ENCODE results near the gene ZNF132.
"Not testable (repeated sequence)": the region's sequence is repeated elsewhere in the genome, so short reads cannot be mapped to it uniquely, and the experiment has no call there.

Gene ZNF132

DNA sequence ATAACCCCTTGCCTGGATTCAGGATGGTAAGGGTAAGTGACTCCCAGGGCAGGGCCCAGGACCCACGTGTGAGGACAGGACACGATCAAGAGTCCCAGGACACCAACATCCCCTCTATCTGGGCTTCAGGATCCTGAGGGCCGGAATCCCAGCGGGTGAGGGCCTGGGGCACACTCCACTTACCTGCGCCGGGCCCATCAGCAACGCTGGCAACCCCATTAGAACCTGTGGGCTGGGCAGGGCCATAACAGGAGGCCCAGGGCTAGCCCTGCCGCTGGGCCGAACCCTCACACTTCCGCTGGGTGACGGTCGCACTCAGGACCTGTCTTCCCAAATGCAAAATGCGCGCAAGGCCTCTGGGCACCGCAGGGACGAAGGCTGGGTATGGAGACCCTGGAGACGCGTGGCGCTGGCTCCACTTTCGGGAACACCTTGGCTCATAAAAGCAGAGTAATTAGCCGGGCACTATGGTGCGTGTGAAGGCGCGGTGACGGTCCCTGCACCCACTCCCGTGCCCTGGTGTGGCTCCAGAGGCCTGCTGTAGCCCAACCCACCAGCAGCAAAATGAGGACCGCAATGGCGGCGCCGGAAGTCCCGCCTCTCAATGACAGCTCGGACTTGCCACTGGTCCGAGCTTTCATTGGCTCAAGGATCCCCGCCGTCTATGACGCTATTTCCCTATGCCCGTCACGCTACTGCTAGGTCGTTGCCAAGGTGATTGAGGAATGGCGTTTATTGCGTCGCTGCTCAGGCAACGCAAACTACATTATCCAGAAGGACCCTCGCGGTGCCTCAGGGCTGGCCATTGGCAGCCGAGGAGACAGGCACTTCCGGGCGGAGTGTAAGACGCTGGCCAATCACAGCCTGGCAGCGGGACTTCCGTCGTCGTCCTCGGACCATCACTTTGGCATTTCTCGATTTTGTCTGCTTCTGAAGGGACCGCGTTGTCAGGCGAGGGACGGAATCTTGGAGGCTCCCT, at the start of gene ZNF132:
TSS of gene ZNF132 (minus strand) at position 578 of the 979 bp plus-strand sequence. CDS start at position 246, 332 bp downstream.
- peak; percentile 84 to 85 for DNase-seq (ENCODE audit: low read depth in 2 of 2)

DNA sequence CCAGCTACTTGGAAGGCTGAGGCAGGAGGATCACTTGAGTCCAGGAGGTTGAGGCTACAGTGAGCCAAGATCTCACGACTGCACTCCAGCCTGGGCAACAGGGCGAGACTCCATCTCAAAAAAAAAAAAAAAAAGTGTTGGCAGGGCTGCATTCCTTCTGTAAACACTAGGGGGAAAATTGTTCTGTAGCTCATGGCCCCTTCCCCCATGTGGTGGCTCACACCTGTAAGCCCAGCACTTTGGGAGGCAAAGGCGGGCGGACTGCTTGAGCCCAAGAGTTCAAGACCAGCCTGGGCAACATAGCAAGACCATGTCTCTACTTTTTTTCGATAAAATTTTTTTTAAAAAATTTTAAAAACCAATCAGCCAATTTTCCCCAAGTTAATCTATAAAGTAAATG, 44.4 kb upstream of the ZNF132 start:
- not testable (repeated sequence) for DNase-seq (ENCODE audit: low read depth in 2 of 2)

DNA sequence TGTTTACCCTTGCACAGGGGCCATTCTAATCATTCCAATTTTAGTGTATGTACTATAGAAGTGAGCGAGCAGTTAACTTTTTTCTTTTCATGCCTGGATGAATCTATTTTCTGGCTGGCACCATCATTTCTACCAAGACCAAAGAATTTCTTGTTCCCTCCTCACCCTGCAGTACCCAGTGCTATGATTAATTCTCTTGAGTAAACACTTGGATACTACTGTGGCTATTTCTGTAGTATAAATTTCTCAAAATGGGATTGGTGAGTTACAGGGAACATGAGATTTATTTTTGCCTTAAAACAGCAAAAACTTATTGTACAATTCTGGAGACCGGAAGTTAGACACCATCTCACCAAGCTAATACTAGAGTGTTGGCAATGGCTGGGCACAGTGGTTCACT, 43.8 kb upstream of the ZNF132 start:
- no peak for DNase-seq (ENCODE audit: low read depth in 2 of 2)

DNA sequence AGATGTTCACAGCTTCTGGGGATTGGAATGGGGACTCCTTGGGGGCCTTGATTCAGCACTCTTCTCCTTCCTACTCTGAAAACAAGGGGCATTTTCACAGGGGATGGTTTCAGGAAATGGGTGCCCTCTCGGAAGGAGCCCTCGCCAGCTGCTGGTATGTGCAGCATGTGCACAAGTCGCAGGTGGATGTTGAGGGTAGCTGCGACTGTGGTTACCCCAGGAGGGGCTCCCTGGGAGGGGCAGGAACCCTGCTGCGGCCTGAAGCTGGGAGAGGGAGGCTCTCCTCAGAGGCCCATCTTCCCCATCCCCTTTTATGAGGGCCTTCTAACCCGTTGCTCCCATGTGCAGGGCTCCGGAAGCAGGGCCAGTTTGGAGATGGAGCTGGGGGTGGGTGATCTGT, 42.4 kb upstream of the ZNF132 start:
- no peak for DNase-seq (ENCODE audit: low read depth in 2 of 2)

DNA sequence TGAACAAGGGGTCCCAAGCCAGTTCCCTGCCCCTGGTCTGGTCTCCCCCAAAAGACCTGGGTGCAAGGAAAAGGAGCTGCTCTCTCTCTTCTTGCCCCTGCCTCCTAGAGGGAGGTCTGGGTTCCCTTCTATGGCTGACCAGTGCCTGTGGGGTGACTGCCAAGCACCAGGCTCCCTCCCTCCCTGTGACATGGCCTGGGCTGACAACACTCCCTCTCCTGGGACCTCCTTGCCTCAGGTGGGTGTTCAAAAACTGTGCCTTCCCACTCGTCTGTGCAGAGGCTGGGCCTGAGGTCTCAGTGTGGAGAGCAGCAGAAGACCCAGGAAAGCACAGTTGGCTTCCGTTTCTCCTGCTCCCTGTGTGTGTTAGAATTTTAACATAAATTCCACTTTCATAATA, 40.9 kb upstream of the ZNF132 start:
- no peak for DNase-seq (ENCODE audit: low read depth in 2 of 2)

DNA sequence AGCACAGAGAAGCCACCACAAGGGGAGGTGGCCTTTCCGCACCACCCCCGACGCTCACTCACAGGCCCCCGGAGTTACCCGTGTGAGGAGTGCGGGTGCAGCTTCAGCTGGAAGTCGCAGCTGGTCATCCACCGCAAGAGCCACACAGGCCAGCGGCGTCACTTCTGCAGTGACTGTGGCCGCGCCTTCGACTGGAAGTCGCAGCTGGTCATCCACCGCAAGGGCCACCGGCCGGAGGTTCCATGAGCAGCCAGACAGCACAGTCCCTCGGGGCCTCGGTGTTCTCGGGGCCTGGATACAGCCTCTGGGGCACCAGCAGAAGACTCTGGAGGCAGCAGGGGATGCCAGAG, 40.5 kb upstream of the ZNF132 start:
- no peak for DNase-seq (ENCODE audit: low read depth in 2 of 2)

DNA sequence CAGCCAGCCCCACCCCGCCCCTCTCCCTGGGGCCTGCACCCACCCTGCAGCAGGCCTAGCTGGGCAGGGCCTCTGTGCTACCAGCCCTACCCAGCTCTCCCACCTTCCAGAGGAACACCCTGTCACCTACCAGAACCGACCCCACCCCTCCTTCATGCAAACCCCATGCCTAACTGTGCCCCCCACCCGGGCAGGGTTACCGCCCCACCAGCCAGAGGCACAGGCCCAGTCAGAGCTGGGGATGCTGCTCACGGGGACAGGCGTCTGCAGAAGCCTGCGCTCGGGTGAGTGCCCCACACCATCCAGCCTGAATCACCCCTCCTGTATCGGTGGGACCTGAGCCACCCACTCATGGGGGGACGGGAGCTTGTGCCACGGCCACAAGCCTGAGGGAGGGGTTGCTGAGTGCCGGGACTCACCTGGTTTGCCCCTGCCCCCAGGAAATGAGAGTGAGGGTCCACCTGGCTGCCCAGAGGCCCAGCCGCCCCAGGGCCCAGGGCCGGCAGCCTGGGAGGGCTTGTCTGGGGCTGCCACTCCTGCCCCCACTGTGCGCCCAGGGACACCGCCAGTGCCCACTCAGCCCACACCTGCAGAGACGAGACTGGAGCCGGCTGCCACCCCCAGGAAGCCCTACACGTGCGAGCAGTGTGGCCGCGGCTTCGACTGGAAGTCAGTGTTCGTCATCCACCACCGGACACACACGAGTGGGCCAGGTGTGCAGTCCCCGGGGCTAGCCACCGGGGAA, 40.0 kb upstream of the ZNF132 start:
- no peak for DNase-seq (ENCODE audit: low read depth in 2 of 2)

DNA sequence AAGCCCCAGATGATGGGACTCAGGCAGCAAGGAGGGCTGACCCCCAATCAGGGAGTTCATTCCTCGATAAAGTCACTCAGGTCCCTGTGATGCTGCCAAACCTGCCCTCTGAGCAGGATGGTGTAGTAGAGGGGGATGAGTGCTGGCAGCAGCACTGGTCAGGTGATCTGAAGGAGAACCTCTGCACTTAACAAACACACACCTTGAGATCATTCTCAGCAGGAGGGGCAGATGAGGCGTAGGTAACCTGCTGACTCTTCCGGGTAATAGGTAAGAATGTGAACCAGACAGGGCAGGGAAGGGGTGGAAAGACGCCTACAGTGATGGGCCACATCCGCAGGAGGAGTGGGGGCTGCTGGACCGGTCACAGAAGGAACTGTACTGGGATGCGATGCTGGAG, 39.4 kb upstream of the ZNF132 start:
- no peak for DNase-seq (ENCODE audit: low read depth in 2 of 2)

DNA sequence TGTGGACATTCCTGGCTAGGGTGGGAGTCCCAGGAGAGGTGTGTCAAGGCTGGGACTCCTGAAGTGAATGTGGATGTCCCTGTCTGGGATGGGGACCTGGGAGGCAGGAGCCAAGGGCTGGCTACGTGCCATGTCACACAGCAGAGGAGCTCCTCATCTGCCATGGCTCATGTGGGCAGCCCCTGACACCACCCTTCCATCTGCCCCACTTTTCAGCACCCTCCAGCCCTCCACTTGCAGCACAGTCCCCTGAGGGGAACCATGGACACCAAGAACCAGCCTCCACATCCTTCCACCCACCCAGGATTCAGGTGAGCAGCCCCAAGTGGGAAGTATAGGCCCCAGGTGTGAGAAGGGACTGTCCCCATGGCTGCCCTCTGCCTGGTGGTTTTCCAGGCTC, 37.9 kb upstream of the ZNF132 start:
- no peak for DNase-seq (ENCODE audit: low read depth in 2 of 2)

DNA sequence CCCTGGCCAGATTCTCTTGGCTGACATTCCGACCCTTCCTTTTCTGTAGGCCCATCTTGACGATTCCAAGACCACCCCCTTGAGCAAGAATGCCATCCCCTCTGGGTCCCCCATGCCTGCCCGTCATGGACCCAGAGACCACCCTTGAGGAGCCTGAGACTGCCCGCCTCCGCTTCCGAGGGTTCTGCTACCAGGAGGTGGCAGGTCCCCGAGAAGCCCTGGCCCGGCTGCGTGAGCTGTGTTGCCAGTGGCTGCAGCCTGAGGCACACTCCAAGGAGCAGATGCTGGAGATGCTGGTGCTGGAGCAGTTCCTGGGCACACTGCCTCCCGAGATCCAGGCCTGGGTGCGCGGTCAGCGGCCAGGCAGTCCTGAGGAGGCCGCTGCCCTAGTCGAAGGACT, 37.2 kb upstream of the ZNF132 start:
- DNase-seq (ENCODE audit: low read depth in 2 of 2), result no peak

DNA sequence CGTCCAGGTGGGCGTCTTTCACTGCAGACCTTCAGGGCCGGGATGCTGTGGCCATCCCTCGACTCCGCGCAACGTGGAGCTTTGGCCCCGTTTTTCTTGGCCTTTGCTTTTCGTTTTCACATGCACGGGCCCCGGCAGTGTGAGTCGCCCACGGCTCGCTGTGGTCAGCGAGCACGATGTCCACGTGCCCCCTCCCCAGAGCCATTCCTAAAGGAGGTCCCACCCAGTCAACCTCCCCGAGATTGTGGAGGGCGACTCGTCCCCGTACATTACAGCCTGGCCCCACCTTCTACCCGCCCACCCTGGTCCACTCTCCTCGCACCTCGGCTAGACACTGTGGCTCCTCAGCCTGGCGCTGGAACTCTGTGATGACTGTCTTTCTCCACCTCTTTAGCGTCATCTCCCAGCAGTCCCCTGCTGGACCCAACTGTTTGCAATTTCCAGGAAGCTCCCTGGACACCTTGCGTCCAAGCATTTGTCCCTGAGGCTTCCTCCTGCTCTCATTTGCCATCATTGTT, 36.6 kb upstream of the ZNF132 start:
- no peak for DNase-seq (ENCODE audit: low read depth in 2 of 2)

DNA sequence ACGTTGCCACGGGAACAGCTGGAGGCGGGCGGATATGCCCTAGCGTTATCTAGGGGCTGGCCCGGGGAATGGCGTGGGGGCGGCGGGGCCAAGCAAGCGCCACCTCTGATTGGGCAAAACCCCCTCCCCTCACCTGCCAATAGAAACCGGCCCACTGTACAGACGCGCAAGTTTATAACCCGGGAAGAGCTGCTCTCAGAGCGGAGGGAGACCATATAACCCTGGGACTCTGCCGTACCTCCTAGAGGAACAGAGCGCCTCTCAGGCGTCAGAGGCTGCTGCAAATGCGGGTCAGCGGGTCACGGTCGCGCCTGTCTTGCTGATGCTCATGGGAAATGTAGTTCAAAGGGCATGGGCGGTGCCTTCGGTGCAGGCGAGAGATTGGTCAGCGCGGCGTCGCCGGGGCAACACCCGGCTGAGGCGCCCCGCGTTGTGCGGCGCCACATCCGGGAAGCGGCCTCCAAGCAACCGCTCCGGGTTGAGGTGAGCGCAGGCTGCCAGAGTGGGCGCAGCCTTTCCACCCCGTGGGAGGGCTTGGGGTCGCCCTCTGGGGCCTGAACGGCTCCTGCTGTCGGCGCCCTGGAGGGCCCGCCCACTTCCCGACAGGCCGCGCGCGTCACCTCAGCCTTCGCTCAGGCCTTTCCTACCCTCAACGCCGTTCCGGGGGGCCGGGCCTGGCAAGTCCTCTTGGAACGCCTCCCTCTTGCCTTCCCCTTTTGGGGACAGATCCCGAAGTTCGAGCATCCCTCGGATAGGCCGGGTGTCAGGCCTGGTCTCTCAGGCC, 36.0 kb upstream of the ZNF132 start, which contains the start of gene ZNF446:
TSS of gene ZNF446 (plus strand) at position 639 of the 784 bp plus-strand sequence. CDS start 867 bp downstream, outside the sequence.
- DNase-seq (ENCODE audit: low read depth in 2 of 2), result peak; percentile 87 to 90

DNA sequence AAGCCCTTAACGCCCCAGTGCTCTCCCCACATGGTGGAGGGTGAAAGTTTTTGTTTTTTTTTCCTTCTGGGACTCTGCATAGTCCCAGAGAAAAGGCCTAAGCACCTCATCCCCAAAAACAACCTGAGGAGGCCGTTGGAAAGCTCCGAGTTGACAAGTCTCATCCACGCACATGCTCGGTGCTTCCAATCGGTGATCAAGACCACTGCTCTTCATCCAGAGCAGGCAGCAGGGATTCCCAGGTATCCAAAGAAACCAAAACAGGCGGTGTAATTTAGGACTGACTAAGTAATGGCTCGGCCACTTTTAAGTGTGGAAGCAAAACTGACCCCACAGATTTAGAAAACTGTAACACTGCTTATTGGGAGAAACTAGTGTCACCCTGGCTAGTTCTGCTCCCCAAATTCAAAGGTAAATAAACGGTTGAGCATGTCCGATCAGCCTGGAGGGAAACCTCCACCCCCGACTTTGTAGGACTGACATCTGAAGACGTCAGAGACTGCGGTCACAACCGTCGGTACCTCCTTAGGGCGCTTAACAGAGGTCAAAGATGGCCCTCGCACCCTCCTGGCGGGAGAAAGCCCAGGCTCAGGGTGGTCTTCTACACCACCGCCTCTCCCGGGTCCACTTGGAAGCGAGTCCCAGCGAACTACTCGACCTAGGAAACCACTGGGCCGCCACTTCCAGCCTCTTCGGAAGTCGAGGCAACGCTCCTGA, 35.2 kb upstream of the ZNF132 start:
- DNase-seq (ENCODE audit: low read depth in 2 of 2), result no peak

DNA sequence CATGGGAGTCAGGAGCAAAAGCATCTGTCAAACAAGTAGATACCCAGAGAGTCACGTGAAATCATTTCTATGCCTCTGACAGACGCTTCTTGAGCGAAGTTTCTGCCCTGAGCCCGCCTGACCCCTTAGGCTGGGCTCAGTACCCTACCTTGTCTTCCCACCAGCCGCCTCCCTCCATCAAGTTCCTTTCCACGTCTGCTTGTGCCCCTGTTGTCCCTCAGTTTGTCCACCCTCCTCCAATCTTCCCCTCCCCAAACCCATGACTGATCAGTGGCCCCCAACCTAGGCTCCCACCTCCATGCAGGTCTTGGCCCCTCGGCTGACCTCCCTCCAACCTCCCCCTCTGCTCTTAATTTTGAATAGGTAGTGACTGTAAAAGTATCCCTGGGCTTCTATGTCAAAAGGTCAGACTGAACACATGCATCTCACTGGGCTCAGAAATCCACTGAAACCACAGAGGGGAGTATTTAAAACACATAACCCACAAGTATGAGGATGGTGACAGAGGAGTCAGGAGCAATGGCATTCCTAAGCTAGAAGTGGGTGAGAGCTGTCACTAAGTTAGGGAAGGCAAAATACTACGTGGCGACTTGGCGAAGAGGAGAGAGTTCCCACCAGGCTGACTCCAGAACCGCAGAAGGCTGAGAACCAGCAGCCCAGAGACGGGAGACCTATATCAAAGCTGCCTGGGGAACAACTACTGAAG, 34.5 kb upstream of the ZNF132 start:
- DNase-seq (ENCODE audit: low read depth in 2 of 2), result no peak

DNA sequence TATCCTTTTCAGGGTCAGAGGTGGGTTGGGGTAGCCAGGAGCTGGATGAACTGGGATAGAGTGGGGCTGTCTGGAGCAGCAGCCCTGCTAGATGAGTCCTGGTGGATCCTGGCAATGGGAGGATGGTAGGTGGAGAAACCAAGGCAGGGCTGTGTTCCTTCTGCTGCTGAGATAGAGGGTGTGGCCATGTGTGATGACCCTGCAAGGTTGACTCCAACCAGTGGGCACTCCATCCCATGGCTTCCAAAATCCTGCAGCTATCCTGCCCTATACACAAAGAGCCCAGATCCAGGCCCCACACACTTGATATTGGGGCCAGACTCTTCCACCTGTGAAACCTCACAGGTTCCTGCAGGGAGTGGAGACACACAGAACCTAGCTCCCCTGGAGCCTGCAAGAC, 33.8 kb upstream of the ZNF132 start:
- DNase-seq (ENCODE audit: low read depth in 2 of 2), result no peak

DNA sequence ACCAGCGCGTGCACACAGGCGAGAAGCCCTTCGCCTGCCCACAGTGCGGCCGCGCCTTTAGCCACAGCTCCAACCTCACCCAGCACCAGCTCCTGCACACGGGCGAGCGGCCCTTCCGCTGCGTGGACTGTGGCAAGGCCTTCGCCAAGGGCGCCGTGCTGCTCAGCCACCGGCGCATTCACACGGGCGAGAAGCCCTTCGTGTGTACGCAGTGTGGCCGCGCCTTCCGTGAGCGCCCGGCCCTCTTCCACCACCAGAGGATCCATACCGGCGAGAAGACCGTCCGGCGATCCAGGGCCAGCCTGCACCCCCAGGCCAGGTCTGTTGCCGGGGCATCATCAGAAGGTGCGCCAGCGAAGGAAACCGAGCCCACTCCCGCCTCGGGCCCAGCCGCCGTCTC, 31.8 kb upstream of the ZNF132 start:
- no peak for DNase-seq (ENCODE audit: low read depth in 2 of 2)

DNA sequence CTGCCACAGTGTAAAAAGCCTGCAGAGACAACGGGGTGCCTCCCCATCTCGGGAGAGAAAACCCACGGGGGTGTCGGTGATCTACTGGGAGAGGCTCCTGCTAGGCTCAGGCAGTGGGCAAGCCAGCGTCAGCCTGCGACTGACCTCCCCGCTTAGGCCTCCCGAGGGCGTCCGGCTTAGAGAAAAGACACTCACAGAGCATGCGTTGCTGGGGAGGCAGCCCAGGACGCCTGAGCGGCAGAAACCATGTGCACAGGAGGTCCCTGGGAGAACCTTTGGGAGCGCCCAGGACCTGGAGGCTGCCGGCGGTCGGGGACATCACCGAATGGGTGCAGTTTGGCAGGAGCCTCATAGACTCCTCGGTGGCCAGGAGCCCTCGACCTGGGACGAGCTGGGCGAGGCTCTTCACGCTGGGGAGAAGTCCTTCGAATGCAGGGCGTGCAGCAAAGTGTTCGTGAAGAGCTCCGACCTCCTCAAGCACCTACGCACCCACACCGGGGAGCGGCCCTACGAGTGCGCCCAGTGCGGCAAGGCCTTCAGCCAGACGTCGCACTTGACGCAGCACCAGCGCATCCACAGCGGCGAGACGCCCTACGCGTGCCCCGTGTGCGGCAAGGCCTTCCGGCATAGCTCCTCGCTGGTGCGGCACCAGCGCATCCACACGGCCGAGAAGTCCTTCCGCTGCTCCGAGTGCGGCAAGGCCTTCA, 31.0 kb upstream of the ZNF132 start:
- DNase-seq (ENCODE audit: low read depth in 2 of 2), result not testable (repeated sequence)

DNA sequence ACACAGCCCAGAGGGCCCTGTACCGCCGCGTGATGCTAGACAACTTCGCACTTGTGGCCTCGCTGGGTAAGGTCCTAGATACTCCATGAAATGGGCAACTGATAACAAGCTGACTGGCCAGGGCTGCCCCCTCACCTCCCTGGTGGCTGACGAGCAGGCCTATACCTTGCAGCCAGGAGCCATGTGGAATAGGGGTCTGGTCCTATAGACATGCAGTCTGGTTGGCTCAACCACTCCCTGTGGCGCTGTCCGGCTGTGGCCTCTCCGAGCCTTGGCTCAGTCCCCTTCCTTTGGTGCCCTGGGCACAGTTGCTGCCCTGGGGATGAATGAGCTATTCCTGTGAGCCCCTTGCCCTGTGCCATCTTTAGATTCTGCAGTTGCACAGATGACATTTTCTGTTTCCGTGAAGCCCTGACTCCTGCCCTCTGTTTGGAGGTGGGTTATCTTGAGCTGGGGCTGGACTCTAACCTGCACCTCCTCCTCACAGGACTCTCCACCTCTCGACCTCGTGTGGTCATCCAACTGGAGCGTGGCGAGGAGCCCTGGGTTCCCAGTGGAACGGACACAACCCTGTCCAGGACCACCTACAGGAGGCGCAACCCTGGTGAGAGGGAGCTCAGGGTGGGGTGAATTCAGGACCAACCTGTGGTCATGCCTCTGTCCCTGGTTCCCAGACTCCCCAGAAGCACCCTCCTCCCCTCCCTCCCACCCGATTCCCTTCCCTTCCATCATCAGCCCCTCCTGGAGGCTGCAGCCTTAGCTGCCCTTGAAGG, 29.5 kb upstream of the ZNF132 start:
- DNase-seq (ENCODE audit: low read depth in 2 of 2), result no peak

DNA sequence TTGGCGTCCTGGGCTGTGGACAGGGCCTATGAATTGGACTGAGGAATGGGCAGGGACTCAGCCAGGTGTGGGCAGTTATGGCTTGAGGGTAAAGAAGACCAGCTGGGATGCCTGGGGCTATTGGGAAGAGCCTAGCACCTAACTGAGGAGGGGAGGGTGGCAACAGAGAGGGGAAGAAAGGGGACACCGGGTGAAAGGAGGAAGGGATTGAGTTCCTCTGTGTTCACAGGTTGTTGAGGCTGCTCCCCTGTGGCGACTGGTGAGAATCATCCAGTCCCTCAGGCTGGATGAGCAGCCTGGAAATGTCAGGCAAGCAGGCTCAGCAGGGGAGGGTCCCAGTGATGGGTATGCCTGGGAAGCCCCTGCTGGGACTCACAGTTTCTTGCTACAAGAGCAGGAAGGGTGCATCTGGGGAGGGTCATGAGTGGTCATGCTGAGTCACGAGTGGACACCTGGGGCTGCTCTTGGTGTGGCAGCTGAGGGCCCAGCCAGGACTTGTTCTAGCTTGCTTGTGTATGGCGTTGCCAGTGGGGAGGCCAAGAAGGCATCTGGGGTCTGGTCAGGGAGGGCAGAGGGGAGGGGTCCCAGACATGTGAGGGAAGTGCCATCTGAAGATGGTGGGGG, 28.4 kb upstream of the ZNF132 start:
- DNase-seq (ENCODE audit: low read depth in 2 of 2), result no peak
